Forelimb muscle (tissue), 1 donor: ENCODE measurements around the gene ZGPAT. TPM values are rescaled to one million over a fixed set of nuclear protein-coding genes. Genes with fewer than 3 reads are reported as not detected.
A peak's percentile ranks its signal among the peaks of the same experiment; 100 is the strongest.

ENCODE experiments used
- DNase-seq: peaks from one replicate; pipeline ENCODE4 v3.0.0-alpha.2; 2013; ENCODE audit warnings: low read depth
- polyA plus RNA-seq: library from polyadenylated mRNA; unstranded; fragments of 120-200 nt; gene quantifications from one replicate; pipeline ENCODE4 v1.2.1, GENCODE V29; 2013; ENCODE audit not compliant: insufficient read length

Gene ZGPAT
- polyA plus RNA-seq, 1 donor, result 12.6 TPM

GRCh38 chr20:63678667-63679465 lies 29.0 kb upstream of the ZGPAT start:
- no peak for DNase-seq

GRCh38 chr20:63679799-63680305 lies 28.0 kb upstream of the ZGPAT start:
- DNase-seq, result no peak

- DNase-seq, result no peak
Measured at GRCh38 chr20:63680427-63680826, 27.4 kb upstream of the ZGPAT start.

GRCh38 chr20:63680857-63681608 lies 26.8 kb upstream of the ZGPAT start:
- DNase-seq, result no peak

- DNase-seq, result no peak
Measured at GRCh38 chr20:63681609-63682142, 26.2 kb upstream of the ZGPAT start.

GRCh38 chr20:63682384-63683139 lies 25.3 kb upstream of the ZGPAT start:
- no peak for DNase-seq

GRCh38 chr20:63685269-63686026 lies 22.4 kb upstream of the ZGPAT start:
- no peak for DNase-seq

GRCh38 chr20:63686094-63686491 lies 21.7 kb upstream of the ZGPAT start:
- no peak for DNase-seq

GRCh38 chr20:63686492-63687321 lies 21.1 kb upstream of the ZGPAT start:
- DNase-seq, result peak; percentile 26

- DNase-seq, result no peak
Measured at GRCh38 chr20:63687419-63688178, 20.2 kb upstream of the ZGPAT start.

GRCh38 chr20:63688228-63689045 lies 19.4 kb upstream of the ZGPAT start:
- no peak for DNase-seq

- DNase-seq, result no peak
Measured at GRCh38 chr20:63689046-63690002, 18.5 kb upstream of the ZGPAT start.

GRCh38 chr20:63690003-63690897 lies 17.6 kb upstream of the ZGPAT start:
- DNase-seq, result no peak

GRCh38 chr20:63690898-63691710 lies 16.7 kb upstream of the ZGPAT start:
- DNase-seq, result no peak

GRCh38 chr20:63691711-63692435 lies 16.0 kb upstream of the ZGPAT start:
- no peak for DNase-seq
